ENCODE measurements around the gene PPIF.

- TF ChIP-seq, protein P1, sequence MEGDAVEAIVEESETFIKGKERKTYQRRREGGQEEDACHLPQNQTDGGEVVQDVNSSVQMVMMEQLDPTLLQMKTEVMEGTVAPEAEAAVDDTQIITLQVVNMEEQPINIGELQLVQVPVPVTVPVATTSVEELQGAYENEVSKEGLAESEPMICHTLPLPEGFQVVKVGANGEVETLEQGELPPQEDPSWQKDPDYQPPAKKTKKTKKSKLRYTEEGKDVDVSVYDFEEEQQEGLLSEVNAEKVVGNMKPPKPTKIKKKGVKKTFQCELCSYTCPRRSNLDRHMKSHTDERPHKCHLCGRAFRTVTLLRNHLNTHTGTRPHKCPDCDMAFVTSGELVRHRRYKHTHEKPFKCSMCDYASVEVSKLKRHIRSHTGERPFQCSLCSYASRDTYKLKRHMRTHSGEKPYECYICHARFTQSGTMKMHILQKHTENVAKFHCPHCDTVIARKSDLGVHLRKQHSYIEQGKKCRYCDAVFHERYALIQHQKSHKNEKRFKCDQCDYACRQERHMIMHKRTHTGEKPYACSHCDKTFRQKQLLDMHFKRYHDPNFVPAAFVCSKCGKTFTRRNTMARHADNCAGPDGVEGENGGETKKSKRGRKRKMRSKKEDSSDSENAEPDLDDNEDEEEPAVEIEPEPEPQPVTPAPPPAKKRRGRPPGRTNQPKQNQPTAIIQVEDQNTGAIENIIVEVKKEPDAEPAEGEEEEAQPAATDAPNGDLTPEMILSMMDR (IDR thresholded peaks at IDR 0.05), result no peak
- no peak for TF ChIP-seq KAT7 (CRISPR knock-in tag; IDR thresholded peaks at IDR 0.05; ENCODE audit: borderline replicate concordance)
- TF ChIP-seq SP1 (CRISPR knock-in tag; conservative IDR thresholded peaks at IDR 0.05), result no peak
- TF ChIP-seq ZMAT4 (CRISPR knock-in tag; IDR thresholded peaks at IDR 0.05), result no peak
- TF ChIP-seq ATF3 (CRISPR knock-in tag; conservative IDR thresholded peaks at IDR 0.05), result no peak
- TF ChIP-seq TCF7 (CRISPR knock-in tag; IDR thresholded peaks at IDR 0.05; ENCODE audit: low read depth), result no peak
- no peak for TF ChIP-seq ATF1 (CRISPR knock-in tag; IDR thresholded peaks at IDR 0.05)
Measured at GRCh38 chr10:79394664-79395063, 47.4 kb downstream of the PPIF start.

Measured in WTC11 (cell line).